SK-N-DZ (cell line): ENCODE results near the gene ADORA1.

Source experiments
- DNase-seq: peaks from one replicate; pipeline ENCODE4 v3.0.0-alpha.2; 2015; ENCODE audit warnings: low spot score

Gene ADORA1

GRCh38 chr1:203186091-203186445 lies 58.5 kb downstream of the ADORA1 start:
- no peak for DNase-seq

GRCh38 chr1:203186446-203187303 lies 59.1 kb downstream of the ADORA1 start, which contains the start of gene CHI3L1:
TSS of gene CHI3L1 (minus strand) at chr1:203186704. CDS start at chr1:203186623, 81 bp downstream.
- no peak for DNase-seq

GRCh38 chr1:203187304-203187685 lies 59.8 kb downstream of the ADORA1 start:
- DNase-seq = no peak

- DNase-seq = no peak
Observed at GRCh38 chr1:203187689-203188264, 60.3 kb downstream of the ADORA1 start.

- DNase-seq = no peak
Observed at GRCh38 chr1:203188686-203189232, 61.2 kb downstream of the ADORA1 start.

- DNase-seq = no peak
Observed at GRCh38 chr1:203189951-203190352, 62.4 kb downstream of the ADORA1 start.

- DNase-seq = no peak
Observed at GRCh38 chr1:203190949-203191348, 63.4 kb downstream of the ADORA1 start.

GRCh38 chr1:203196371-203196770 lies 68.8 kb downstream of the ADORA1 start:
- no peak for DNase-seq

- no peak for DNase-seq
Observed at GRCh38 chr1:203197625-203198024, 70.1 kb downstream of the ADORA1 start.

- DNase-seq = no peak
Observed at GRCh38 chr1:203199002-203199401, 71.5 kb downstream of the ADORA1 start.

- DNase-seq = no peak
Observed at GRCh38 chr1:203199481-203199815, 71.9 kb downstream of the ADORA1 start.

GRCh38 chr1:203199816-203200571 lies 72.5 kb downstream of the ADORA1 start:
- DNase-seq = no peak

- DNase-seq = no peak
Observed at GRCh38 chr1:203200916-203201315, 73.4 kb downstream of the ADORA1 start.

GRCh38 chr1:203201516-203202205 lies 74.1 kb downstream of the ADORA1 start:
- no peak for DNase-seq

- DNase-seq = no peak
Observed at GRCh38 chr1:203202431-203203245, 75.1 kb downstream of the ADORA1 start.

- no peak for DNase-seq
Observed at GRCh38 chr1:203204756-203205155, 77.2 kb downstream of the ADORA1 start.

- no peak for DNase-seq
Observed at GRCh38 chr1:203206129-203206687, 78.7 kb downstream of the ADORA1 start.

GRCh38 chr1:203207751-203208150 lies 80.2 kb downstream of the ADORA1 start:
- no peak for DNase-seq

- DNase-seq = no peak
Observed at GRCh38 chr1:203208181-203208580, 80.7 kb downstream of the ADORA1 start.

- no peak for DNase-seq
Observed at GRCh38 chr1:203210350-203210749, 82.8 kb downstream of the ADORA1 start.
